Muscle of arm (tissue), 12 donors: ENCODE measurements around the gene PRKAR1B. TPM values are rescaled to one million over a fixed set of nuclear protein-coding genes. Genes with fewer than 3 reads are reported as not detected.

ENCODE experiments used
- DNase-seq: peaks from one replicate; pipeline ENCODE4 v3.0.0-alpha.2; 2013
- polyA plus RNA-seq, 12 donors: library from polyadenylated mRNA; unstranded; fragments of 120-200 nt; gene quantifications; one replicate each; pipeline ENCODE4 v1.2.1, GENCODE V29; 2013; ENCODE audit not compliant: insufficient read length in 12 of 12

The PRKAR1B gene
- polyA plus RNA-seq, 12 donors: 24.3 to 65.7 (median 26.8) TPM; not detected in 1

DNA sequence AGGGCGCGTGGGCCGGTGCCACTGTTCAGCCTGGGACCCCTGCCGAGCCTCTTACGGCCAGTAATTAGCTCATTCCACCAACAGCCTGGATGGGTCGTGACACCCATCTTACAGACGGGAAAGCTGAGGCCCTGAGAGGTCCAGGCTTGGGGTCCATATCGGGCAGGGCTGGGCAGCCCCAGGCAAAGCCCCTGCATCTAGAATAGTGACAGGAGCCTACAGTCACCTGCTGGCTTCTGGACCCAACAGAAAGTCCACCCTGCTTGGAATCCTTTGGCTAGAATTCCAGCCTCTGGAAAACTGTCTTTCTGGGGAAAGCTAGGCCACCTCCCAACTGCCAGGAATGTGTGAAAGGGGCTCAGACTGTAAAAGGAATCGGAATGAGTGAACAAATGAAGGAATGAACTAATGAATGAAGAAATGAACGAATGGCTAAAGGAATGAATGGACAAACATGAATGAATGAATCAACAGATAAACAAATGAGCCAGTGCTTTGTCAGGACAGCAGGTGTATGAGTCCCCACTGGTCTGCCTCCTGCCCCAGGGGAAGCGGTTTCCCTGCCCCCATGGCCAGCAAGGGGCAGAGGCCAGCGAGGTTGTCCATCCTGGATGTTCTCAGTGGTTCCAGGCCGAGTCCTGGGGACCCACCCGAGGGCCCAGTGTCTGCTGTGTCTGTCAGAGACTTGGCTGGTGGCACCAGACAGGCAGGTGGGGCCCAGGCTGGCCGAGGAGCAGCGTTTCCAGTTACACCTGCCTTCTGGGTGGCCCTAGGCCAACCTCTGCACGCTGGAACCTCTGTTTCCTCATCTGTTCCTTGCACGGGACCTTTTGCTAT, 183.4 kb downstream of the PRKAR1B start:
- DNase-seq: no peak

DNA sequence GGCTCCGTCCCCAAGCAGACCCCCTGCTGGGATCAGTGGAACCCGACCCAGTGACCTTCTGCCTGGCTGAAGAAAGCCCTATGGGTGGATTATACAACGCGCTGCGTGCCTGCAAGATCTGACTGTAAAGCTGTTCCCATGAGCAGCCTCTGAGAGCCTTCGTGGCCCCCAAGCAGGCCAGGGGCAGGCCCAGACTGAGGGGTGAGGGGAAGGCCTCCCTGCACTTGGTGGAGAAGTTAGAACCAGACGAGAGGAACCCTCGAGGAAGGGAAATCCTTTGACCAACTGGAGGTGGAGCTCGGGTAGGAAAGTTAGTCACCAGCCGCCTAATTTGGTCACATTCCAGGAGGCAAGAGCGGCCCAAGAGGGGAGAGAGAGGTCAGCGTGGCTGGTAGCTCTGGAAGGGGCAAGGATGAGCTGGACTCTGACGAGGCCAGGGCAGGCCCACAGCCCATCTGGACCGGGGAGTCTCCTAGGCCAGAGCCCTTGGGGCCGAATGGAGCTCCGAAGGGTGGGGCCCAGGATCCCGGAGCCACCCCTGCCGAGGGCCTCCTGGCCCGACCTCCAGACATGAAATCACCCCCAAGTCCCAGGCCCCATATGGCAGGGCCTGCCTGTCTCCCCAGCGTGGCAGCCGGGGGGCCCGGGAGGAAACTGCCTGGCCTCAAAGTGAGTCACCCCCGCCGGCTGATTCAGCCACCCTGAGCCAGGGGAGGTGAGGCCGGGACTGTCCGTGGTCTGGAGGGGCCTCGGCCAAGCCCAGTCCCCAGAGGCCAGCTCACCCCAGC, 184.2 kb downstream of the PRKAR1B start:
- no peak for DNase-seq

DNA sequence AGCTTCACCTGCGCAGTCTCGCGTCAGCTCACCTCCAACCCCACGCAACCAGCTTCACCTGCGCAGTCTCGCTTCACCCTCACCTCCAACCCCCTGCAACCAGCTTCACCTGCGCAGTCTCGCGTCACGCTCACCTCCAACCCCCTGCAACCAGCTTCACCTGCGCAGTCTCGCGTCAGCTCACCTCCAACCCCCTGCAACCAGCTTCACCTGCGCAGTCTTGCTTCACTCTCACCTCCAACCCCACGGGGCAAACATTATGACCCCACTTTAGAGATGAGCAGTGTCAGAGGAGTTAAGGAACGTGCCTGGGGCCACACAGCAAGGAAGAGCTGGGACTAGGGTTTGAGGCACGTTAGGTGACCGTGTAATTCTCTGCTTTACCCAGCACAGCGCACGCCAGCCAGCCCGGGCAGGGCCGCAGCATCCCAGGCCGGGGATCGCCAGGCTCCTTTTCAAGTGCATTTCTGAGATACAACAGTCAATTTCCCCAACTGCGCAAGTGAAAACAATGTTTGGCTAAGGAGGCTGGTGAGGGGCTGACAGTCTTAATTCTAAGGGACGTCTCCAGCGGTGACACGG, 184.9 kb downstream of the PRKAR1B start:
- no peak for DNase-seq

DNA sequence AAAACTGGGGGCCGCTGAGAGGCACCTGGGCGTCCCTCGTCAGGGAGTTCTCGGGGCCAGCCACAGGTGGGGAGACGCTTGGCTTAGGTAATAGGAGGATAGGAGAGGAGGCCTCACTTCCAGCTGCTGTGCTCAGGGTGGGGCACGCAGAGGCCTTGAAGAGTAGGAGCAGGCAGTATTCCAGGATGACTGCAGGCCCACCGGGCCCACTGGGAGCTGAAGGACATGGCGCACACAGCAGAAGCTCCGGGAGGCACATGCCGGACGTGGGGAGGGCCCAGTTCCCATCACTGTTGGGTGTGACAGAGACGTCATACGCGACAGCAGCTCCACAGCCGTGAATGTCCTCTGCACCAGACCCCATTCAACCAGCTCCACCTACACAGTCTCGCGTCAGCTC, 185.4 kb downstream of the PRKAR1B start:
- DNase-seq: no peak

DNA sequence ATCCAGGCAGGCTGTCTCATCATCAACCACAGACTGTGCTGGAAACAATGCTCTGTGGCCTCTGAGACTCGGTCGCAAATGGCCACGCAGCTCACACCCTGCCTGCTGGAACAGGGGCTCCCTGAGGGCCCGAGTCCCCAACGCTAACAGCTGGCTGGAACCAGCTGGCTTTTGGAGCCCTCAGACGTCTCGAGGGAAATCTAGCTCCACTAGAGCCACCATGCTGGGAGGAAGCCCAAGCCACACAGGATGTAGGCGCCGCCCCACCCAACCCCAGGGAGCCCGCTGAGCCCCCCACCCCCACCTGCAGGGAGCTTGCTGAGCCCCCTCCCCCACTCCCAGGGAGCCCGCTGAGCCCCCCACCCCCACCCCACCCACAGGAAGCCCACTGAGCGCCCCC, 186.1 kb downstream of the PRKAR1B start:
- no peak for DNase-seq

DNA sequence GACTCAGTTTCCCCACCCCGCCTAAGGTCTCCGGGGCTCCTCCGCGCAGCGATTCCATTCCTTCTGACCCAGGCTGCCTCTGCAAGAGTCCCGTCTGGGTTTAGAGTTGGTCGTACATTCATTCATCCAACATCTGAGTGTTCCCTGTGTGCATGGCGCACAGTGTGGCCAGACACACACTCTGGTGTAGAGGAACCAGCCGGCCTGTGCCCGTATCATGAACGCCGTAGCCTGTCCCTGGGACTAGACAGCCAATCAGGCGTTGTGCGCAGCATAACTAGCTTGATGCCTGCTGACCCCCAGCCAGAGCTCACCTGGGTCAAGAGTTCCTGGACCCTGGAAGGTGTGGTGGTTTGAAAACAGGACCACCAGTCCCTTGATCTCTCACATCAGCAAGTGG, 186.5 kb downstream of the PRKAR1B start:
- no peak for DNase-seq

DNA sequence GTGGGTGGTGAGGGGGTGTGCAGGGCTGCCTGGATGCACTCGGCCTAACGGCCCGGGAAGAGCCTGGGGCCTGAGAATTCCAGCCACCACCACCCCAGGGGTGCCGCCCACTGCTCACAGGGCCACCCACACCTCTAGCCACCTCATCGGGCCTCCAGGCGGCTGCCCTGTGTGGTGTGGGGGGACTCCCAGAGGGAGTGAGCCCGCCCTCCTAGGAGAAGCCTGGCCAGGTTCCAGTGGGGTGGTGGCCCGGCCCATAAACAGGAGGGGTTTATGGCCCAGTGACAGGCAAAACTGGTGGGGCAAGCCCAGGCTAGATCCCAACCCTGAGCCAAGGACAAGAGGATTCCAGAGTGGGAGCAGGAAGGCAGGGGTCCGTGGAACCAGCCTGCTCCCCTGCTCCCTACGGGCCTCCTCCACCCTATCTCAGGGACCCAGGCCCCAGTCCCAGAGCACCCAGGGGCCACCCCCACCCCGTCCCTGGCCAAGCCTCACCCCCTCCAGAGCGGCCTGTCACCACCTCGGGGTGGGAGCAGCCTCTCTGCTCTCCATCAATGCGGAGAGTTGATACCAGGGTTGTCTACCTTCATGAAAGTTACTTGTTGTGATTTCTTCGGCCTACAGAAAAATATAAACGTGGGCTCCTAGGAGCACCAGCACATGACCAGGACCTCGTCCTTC, 187.2 kb downstream of the PRKAR1B start:
- DNase-seq: no peak

DNA sequence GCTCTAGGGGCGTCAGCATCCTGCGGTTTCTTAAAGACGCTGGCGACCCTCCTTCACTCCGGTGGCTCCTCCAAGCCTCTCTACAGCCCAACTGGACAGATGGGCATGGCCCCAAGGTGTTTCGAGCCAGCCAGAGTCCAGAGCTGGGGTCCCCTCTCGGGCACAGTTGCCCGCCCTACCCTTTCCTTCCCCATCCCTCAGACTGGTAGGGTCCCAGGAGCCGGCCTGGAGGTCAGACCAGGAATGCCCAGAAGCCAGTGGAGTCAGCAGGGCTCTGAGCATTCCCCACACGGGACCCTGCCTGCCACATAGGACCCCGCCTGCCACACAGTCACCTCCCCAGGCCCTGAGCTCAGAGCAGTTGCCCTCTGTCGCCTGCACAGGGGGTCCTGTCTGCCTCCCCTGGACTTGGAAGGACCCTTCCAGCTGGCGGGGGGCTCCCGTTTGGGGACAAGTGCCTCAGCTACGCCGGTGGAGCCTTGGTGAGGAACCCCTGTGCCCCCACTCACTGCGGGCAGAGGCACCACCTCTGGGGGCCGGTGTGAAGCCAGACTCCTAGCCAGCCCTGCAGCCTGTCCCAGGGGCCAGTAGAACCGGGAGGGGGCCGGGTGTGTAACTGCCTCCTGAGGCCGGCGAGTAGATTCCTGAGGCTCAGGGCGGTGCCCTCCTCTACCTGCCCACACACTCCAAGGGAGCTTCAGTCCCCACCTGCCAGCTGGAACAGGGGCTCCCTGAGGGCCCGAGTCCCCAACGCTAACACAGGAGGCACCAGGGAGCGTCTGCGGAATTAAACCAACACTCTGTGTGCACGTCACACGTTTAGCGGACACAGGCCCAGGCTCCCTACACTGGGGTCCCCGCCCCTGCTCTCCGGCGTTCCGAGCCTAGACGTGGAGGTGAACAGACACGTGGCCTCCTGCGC, 188.1 kb downstream of the PRKAR1B start:
- DNase-seq: no peak

DNA sequence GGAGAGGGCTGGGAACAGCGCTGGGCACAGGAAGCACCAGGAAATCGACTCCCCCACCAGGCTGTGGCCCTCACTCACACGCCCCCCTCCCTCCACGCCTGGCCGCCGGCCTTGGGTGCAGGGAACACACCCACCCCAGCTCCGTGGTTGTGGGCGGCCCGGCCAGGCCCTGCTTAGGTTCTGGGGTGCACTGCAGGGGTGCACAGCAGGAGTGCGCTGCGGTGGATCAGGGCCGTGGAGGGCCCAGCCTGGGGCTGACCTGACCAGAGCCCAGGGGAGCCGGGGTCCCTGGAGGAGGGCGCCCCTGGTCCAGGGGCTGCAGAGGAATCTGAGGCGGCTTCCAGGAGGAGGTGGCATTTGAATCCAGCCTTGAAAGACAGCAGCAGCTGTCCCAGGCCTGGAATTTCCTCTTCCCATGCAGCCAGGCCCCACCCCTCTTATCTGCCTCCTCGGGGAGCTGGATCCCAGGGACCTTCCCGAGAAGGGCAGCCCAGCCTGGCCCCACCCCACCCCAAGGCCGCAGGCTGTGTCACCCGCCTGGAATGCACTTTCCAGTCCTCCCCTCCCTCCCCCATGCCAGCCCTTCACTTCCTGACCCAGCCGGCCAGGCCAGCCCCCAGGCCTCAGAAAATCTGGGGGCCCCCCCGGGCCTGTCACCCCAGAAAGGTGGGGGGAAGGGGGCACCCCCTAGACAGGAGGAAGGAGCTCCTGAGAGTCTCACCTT, 189.0 kb downstream of the PRKAR1B start:
- no peak for DNase-seq

DNA sequence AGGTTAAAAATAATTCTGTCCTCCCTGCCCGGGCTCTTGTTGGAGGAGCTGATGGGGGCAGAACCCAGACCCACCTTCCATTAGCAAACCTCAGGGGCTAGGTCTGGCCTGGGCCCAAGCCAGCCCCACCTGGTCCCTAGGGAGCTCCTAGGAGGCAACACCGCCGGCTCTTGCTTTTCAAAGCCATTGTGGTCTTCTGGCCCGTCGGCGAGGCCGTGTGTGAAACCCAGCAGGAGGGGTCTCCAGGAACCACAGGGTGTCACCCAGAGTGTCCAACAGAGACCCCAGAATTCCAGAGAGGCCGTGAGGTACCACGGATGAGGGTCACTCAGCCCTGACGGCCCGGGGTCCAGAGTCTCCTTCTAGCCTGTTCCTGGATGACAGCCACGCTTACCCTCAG, 190.8 kb downstream of the PRKAR1B start:
- DNase-seq: no peak

DNA sequence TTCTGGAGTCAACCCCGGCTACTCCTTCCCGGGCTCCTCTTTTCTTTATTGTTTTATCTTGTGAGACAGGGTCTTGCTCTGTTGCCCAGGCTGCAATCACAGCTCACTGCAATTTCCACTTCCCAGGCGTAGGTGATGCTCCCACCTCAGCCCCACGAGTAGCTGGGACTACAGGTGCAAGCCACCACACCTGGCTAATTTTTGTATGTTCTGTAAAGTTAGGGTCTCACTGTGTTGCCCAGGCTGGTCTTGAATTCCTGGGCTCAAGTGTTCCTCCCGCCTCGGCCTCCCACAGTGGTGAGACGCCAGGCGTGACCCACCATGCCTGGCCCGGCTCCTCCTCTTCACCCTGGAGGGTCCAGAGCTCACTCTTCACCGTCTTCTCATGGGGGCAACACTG, 192.1 kb downstream of the PRKAR1B start:
- DNase-seq: no peak

DNA sequence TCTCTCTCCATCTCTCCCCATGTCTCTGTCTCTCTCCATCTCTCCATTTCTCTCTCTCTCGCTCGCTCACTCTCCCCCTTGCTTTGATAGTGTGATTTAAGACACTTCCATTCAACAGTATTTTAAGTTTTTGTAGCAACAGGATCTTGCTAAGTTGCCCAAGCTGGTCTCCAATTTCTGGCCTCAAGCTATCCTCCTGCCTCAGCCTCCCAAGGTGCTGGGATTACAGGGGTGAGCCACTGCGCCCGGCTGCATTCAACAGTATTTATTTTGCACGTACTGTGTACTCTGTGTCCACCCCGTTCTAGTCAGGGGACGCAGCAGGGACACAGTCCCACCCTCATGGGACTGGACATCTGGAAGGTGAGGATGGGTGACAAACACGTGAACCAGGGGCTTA, 193.0 kb downstream of the PRKAR1B start:
- DNase-seq: no peak

DNA sequence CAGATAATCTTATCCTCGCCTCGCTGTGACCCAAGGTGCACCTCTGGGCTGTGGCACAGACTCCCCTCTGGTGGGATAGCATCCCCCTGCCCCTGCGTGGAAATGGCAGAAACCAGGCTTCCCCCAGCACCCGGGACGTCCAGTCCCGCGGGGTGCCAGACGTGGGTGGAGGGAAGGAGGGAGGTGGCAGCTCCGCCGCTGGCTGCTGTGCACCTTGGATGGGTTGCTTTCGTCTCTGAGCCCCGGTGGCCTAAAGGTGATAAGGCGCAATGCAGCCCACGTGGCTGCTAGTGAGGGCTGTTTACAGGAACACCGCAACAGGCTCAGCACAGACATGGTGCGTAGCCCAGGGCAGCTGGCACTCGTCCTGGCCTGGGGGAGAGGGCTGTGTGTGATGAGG, 193.8 kb downstream of the PRKAR1B start:
- DNase-seq: no peak

DNA sequence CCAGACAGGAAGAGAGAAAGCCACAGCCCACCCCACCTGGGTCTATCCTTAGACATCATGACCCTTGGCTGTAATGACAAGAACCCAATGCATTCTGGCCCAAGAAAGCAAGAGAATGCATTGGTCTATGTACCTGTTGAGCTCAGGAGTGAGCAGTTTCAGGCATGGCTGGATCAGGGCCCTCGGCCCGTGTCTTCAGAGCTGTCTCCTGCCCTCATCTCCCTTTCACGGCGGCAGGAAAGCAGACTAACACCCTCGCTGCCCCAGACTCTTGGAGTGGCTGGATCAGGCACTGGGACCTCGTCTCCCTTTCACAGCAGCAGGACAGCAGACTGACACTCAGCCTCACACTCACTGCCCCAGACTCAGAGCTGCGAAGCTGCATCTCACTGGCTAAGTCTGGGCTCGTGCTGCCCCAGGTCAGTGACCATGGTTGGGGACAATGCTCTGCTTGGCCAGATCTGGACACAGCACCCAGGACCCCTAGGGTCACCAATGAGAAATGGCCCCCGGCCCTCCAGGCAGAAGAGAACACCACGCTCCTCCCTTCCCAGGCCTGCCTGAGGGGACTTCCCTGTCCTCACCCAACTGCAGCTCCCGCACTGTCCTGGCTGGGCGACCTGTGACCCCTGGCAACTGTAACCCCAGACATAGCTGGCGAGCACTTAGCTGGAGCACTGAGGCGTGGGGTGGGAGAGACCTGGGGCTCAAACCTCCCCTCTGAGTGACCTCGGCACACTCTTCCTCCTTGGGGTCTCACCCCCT, 194.5 kb downstream of the PRKAR1B start:
- DNase-seq: no peak

DNA sequence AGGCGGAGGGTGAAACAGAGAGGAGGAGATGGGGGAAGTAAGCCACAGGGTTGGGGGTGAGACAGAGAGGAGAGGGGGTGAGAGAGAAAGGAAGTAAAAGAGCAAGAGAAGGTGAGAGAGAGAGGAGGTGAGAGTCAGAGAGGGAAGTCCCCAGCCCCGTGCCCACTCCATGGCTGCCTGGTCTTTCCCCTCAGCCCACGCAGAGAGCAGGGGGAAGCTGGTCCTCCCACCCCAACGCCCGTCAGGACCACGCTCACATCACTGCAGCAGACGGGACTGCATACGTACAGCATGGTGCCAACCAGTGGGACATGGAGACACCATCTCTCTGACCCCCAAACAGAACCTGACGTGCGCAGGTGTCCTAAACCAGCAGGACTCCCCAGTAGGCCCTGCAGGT, 195.3 kb downstream of the PRKAR1B start:
- DNase-seq: no peak

DNA sequence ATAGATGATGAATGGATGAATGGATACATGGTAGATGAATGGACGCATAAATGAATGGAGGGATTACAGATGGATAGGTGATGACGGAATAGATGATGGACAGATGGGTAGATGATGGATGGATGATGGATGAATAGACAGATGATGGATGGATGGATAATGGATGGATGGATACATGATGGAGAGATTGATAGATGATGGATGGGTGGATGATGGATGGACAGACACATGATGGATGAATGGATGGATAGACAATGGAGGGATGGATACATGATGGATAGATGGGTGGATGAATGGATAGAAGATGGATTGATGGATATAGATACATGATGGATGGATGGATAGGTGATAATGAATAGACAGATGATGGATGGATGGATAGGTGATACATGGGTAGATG, 198.6 kb downstream of the PRKAR1B start:
- DNase-seq: no peak

DNA sequence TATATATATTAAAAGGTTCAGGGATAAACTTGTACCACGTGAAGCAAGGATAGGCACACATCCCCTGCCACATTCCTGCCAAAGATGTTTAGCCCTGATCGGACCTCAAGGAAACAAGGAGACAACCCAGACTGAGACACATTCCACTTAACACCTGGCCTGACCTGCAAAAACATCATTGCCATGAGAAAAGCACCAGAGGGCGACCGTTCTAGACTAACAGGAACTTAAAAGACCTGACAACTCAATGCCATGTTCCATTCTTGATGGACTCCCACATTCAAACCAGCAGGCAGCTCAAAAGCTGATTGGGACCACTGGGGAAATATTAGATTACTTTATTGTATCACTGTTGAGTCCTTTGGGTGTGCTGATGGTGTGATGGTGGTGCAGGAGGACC, 199.4 kb downstream of the PRKAR1B start:
- no peak for DNase-seq

DNA sequence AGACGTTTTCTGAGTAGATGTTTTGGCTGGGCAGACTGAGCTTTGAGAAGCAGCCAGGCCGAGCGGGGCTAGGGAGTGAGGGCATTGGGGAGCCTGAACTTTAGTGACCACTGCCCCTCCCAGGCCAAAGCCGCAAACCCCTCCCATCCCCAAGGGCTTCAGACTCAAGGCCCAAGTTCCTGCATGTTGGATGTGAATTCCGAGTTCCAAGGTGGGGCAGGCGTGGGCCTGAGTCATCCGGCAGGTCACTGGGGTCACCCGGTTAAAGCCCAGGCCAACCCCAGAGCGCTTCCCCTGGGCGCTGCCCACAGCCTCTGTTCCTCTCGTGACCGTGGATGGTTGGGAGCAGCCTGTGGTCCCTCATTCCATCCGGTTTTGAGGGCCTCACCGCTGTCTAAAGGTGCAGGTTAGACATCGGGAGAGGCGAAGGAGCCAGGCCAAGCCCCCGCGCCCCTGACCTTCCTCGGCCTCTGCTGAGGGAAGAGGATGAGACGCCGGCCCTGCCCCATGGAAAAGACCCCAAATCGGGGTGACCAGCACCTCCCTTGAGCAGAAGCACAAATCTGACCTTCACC, 200.5 kb downstream of the PRKAR1B start:
- no peak for DNase-seq

DNA sequence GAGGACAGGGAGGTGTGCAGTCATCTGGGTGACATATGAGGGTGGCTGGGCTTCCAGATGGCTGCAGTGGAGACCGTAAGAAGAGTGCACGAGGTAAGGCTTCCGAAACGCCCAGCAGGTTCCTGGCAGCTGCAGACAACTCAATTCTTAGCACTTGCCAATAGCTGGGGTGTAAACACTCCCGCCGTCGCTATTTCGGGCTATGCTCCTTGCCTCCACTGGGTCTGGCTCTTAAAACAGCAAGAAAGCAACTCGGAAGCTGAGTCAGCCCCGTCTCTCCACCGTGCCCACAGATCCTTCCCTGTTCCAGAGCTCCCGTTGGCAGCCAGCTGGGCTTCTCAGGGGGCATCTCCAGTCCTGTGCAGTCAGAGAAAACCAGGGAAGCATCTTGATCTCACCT, 201.3 kb downstream of the PRKAR1B start:
- DNase-seq: no peak
